Measurements from ENCODE around the gene MARF1. TPM values are rescaled to one million over a fixed set of nuclear protein-coding genes. Genes with fewer than 3 reads are reported as not detected.
"Not testable (repeated sequence)": the region's sequence is repeated elsewhere in the genome, so short reads cannot be mapped to it uniquely, and the experiment has no call there.

The MARF1 gene, protein sequence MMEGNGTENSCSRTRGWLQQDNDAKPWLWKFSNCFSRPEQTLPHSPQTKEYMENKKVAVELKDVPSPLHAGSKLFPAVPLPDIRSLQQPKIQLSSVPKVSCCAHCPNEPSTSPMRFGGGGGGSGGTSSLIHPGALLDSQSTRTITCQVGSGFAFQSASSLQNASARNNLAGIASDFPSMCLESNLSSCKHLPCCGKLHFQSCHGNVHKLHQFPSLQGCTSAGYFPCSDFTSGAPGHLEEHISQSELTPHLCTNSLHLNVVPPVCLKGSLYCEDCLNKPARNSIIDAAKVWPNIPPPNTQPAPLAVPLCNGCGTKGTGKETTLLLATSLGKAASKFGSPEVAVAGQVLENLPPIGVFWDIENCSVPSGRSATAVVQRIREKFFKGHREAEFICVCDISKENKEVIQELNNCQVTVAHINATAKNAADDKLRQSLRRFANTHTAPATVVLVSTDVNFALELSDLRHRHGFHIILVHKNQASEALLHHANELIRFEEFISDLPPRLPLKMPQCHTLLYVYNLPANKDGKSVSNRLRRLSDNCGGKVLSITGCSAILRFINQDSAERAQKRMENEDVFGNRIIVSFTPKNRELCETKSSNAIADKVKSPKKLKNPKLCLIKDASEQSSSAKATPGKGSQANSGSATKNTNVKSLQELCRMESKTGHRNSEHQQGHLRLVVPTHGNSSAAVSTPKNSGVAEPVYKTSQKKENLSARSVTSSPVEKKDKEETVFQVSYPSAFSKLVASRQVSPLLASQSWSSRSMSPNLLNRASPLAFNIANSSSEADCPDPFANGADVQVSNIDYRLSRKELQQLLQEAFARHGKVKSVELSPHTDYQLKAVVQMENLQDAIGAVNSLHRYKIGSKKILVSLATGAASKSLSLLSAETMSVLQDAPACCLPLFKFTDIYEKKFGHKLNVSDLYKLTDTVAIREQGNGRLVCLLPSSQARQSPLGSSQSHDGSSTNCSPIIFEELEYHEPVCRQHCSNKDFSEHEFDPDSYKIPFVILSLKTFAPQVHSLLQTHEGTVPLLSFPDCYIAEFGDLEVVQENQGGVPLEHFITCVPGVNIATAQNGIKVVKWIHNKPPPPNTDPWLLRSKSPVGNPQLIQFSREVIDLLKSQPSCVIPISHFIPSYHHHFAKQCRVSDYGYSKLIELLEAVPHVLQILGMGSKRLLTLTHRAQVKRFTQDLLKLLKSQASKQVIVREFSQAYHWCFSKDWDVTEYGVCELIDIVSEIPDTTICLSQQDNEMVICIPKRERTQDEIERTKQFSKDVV (N-terminal part only)
- total RNA-seq, result 97.1 TPM
- long read RNA-seq, full-length matches to known transcripts, result 9 of 31 reads
- long read RNA-seq, partial matches to known transcripts, result 15 of 31 reads
- long read RNA-seq, other reads (novel, unspliced or antisense), result 7 of 31 reads

DNA sequence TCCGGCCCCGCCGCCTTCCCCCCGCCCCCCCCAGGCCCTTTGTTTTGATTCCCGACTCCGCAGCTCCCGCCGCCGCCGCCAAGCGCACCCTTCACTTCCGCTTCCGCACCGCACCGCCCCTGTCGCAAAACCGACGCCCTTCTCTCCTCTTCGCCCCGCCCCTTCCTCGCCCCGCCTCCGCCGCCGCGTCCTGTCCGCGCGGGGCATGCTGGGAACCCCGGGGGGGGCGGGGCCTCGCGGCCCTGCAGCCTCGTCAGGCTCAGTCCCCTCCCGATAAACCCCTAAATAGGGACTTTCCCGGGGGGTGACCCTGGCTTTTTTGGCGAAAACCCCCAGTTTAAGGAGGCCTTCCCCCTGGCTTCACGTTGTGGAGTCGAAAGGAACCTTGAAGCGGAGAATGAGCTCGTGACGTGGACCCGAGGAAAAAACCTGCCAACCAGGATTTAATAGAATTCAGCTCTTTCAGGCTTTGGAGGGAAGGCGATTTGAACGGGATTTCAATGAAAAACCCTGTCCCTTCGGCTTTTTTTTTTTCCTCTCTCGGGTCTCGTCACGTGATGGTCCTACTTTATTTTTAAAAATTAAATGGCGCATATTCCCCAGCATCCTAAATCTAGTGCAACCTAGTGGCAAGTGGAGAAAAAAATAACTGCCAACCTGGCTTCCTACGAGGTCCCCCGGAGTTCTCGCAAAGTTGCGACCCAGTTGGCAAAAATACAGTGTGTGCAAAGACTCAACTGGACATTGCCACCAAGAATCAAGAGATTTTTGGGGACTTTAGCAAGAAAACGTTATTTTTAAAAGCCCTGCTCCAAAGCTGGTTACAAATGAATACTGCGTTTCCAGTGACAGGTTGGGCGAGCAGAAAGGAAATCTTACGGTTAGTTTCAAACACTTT lies at the start of gene MARF1:
Gene MARF1, minus strand, starts transcription at position 107 of the 898 bp plus-strand sequence. CDS start 3,921 bp downstream, outside the sequence.
- Histone ChIP-seq H3K36me3 (peaks cover 9% of the 10 kb centered on the region), H3K4me1 (peaks cover 20% of the 10 kb centered on the region), H3K27me3 (no peaks in the 10 kb centered on the region), H3K4me3 (peak within 1 kb of the TSS; percentile 87), H3K9me3 (no peaks in the 10 kb centered on the region), H3K27ac (peak within 1 kb of the TSS; percentile 99)
- DNase-seq, result peak; percentile 100
- ATAC-seq, result peak; percentile 99
- TF ChIP-seq, protein P1, sequence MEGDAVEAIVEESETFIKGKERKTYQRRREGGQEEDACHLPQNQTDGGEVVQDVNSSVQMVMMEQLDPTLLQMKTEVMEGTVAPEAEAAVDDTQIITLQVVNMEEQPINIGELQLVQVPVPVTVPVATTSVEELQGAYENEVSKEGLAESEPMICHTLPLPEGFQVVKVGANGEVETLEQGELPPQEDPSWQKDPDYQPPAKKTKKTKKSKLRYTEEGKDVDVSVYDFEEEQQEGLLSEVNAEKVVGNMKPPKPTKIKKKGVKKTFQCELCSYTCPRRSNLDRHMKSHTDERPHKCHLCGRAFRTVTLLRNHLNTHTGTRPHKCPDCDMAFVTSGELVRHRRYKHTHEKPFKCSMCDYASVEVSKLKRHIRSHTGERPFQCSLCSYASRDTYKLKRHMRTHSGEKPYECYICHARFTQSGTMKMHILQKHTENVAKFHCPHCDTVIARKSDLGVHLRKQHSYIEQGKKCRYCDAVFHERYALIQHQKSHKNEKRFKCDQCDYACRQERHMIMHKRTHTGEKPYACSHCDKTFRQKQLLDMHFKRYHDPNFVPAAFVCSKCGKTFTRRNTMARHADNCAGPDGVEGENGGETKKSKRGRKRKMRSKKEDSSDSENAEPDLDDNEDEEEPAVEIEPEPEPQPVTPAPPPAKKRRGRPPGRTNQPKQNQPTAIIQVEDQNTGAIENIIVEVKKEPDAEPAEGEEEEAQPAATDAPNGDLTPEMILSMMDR (IDR thresholded peaks at IDR 0.05), result peak; percentile 50
- intact Hi-C loops (cut with DNase I), result no loop called here

DNA sequence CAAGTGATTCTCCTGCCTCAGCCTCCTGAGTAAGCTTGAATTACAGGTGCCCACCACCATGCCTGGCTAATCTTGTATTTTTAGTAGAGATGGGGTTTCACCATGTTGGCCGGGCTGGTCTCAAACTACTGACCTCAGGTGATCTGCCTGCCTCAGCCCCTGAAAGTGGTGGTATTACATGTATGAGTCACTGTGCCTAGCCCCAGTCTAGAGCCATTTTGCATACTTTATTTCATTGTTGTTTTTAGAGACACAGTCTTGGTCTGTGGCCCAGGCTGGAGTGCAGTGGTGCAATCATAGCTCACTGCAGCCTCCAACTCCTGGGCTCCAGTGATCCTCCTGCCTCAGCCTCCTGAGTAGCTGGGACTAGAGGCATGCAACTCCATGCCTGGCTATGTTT lies 49.6 kb upstream of the MARF1 start:
- H3K4me1 ChIP-seq; H3K27me3 ChIP-seq; H3K27ac ChIP-seq; intact Hi-C loops (cut with DNase I); H3K4me3 ChIP-seq; DNase-seq; H3K9me3 ChIP-seq; ATAC-seq: not testable (repeated sequence)
- peaks cover 86% of the 10 kb centered on the region for H3K36me3 ChIP-seq

DNA sequence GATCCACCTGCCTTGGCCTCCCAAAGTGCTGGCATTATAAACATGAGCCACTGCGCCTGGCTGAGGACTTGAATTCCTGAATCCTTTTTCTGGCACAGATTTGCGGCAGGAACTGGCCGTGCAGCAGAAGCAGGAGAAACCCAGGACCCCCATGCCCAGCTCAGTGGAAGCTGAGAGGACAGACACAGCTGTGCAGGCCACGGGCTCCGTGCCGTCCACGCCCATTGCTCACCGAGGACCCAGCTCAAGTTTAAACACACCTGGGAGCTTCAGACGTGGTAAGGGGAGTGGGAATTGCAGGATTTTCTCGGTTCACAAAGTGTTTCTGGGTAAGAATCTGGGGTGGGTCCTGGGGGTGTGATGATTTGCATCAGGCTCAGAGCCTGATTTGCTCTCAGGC lies 48.1 kb upstream of the MARF1 start:
- no peaks in the 10 kb centered on the region for H3K9me3 ChIP-seq
- no peak overlapping the region for H3K4me3 ChIP-seq
- H3K27me3 ChIP-seq, result no peaks in the 10 kb centered on the region
- H3K4me1 ChIP-seq, result no peaks in the 10 kb centered on the region
- H3K27ac ChIP-seq, result no peak overlapping the region
- TF ChIP-seq, protein P1 (IDR thresholded peaks at IDR 0.05), result no peak
- ATAC-seq (no peak), DNase-seq (no peak)
- intact Hi-C loops (cut with DNase I), result no loop called here
- H3K36me3 ChIP-seq, result peaks cover 84% of the 10 kb centered on the region

DNA sequence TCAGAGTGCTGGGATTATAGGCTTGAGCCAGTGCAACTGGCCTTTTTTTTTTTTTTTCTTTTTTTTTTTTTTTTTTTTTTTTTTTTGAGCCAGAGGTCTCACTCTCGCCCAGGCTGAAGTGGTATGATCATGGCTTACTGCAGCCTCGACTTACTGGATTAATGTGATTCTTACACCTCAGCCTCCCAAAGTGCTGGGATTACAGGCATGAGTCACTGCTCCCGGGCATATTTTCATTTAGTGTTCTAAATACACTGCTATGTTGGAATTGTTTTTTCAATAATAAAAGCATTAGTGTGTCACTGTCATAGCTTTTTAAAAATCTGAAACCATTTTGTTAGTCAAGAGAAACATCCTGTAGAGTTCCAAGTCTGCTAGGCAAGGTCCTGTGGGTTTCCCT lies 47.3 kb upstream of the MARF1 start:
- no peaks in the 10 kb centered on the region for H3K9me3 ChIP-seq
- H3K27ac ChIP-seq, result no peak overlapping the region
- H3K27me3 ChIP-seq, result no peaks in the 10 kb centered on the region
- H3K36me3 ChIP-seq, result peaks cover 84% of the 10 kb centered on the region
- H3K4me1 ChIP-seq, result no peaks in the 10 kb centered on the region
- H3K4me3 ChIP-seq, result no peak overlapping the region
- ATAC-seq, result no peak
- TF ChIP-seq, protein P1 (IDR thresholded peaks at IDR 0.05), result no peak
- DNase-seq, result no peak
- intact Hi-C loops (cut with DNase I), result no loop called here

DNA sequence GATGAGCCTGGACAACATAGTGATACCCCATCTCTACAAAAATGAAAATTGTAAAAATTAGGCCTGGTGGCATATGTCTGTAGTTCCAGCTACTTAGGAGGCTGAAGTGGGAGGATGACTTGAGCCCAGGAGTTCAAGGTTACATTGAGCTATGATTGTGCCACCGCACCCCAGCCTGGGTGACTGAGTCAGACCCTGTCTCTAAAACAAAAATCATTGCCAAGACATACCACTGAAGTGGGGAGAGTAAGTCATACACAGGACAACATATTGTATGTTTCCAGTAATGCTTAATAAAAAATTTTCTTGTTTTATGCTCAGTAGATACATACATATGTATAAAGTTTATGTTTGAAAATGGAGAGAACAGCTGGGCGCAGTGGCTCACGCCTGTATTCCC lies 46.3 kb upstream of the MARF1 start:
- H3K9me3 ChIP-seq, result no peaks in the 10 kb centered on the region
- no peak for DNase-seq
- TF ChIP-seq, protein P1 (IDR thresholded peaks at IDR 0.05), result no peak
- H3K4me1 ChIP-seq, result no peaks in the 10 kb centered on the region
- no peaks in the 10 kb centered on the region for H3K27me3 ChIP-seq
- no peak for ATAC-seq
- no peak overlapping the region for H3K4me3 ChIP-seq
- intact Hi-C loops (cut with DNase I), result no loop called here
- H3K36me3 ChIP-seq, result peaks cover 78% of the 10 kb centered on the region
- H3K27ac ChIP-seq, result no peak overlapping the region
